Activated naive CD8-positive, alpha-beta T cell treated with anti-CD3 and anti-CD28 coated beads, Interleukin-2, amount 10 ng/mL, durations not matched to agents 7 days and 5 days (primary cell): ENCODE data around the gene SPDYE4. TPM values are rescaled to one million over a fixed set of nuclear protein-coding genes. Genes with fewer than 3 reads are reported as not detected.

Experiments
- ATAC-seq: fragments of 150-1000 bp; cut with Tn5 transposase; one replicate; pipeline ENCODE4 v1.10.0; 2021; ENCODE audit warnings: low read depth, moderate library complexity
- POLR2A ChIA-PET: fragments of 350-600 bp; sonication (Branson Sonifier 250); formaldehyde crosslinking; loops from one replicate; lab custom pipeline; 2021; ENCODE audit warnings: antibody characterized with exemption; lab: Charles Lee
- DNase-seq: peaks from one replicate; pipeline ENCODE4 v3.0.0; 2021
- H3K27ac Mint-ChIP-seq: one replicate; pipeline ENCODE4 v1.8.0; 2022; ENCODE audit warnings: mild to moderate bottlenecking, mixed read lengths
- H3K27me3 Mint-ChIP-seq: one replicate; pipeline ENCODE4 v1.8.0; 2022; ENCODE audit warnings: mild to moderate bottlenecking, moderate library complexity, mixed read lengths
- H3K36me3 Mint-ChIP-seq: one replicate; pipeline ENCODE4 v1.8.0; 2021; ENCODE audit warnings: mild to moderate bottlenecking, mixed read lengths
- H3K4me1 Mint-ChIP-seq: one replicate; pipeline ENCODE4 v1.8.0; 2021; ENCODE audit warnings: mixed read lengths
- H3K4me3 Mint-ChIP-seq: one replicate; pipeline ENCODE4 v1.8.0; 2022; ENCODE audit warnings: mild to moderate bottlenecking, moderate library complexity, mixed read lengths
- H3K9me3 Mint-ChIP-seq: one replicate; pipeline ENCODE4 v1.8.0; 2021; ENCODE audit warnings: mixed read lengths
- total RNA-seq, 2 experiments: library from RNA; stranded (reverse); gene quantifications; one replicate each; pipeline ENCODE4 v1.2.3, GENCODE V29; 2021

The SPDYE4 gene
- total RNA-seq, 2 experiments from 2014 or later = not detected

- DNase-seq (no peak), ATAC-seq (no peak)
- Mint-ChIP-seq H3K9me3 (no peaks in the 10 kb centered on the region), H3K36me3 (no peaks in the 10 kb centered on the region), H3K4me3 (no peak overlapping the region), H3K27ac (no peak overlapping the region), H3K4me1 (no peaks in the 10 kb centered on the region), H3K27me3 (peaks cover 24% of the 10 kb centered on the region)
- POLR2A ChIA-PET = no interaction called here
These were observed 50.9 kb downstream of the SPDYE4 start for GRCh38 chr17:8707332-8708024.

- ATAC-seq (no peak), DNase-seq (no peak)
- POLR2A ChIA-PET = no interaction called here
- Mint-ChIP-seq H3K27ac (no peak overlapping the region), H3K36me3 (no peaks in the 10 kb centered on the region), H3K4me1 (no peaks in the 10 kb centered on the region), H3K27me3 (peaks cover 22% of the 10 kb centered on the region), H3K4me3 (no peak overlapping the region), H3K9me3 (no peaks in the 10 kb centered on the region)
These were observed 51.9 kb downstream of the SPDYE4 start for GRCh38 chr17:8706431-8706830.

- no peak overlapping the region for H3K27ac Mint-ChIP-seq
- H3K36me3 Mint-ChIP-seq = no peaks in the 10 kb centered on the region
- H3K27me3 Mint-ChIP-seq = peaks cover 26% of the 10 kb centered on the region
- H3K9me3 Mint-ChIP-seq = no peaks in the 10 kb centered on the region
- no peak for DNase-seq
- H3K4me3 Mint-ChIP-seq = no peak overlapping the region
- no peaks in the 10 kb centered on the region for H3K4me1 Mint-ChIP-seq
- no peak for ATAC-seq
- POLR2A ChIA-PET = no interaction called here
These were observed 52.9 kb downstream of the SPDYE4 start for GRCh38 chr17:8705427-8705826.

- no peak overlapping the region for H3K27ac Mint-ChIP-seq
These were observed 55.3 kb downstream of the SPDYE4 start for GRCh38 chr17:8703001-8703400.

GRCh38 chr17:8701754-8702153, 56.6 kb downstream of the SPDYE4 start:
- POLR2A ChIA-PET = no interaction called here
- DNase-seq = no peak
- Mint-ChIP-seq H3K27me3 (peaks cover 32% of the 10 kb centered on the region), H3K9me3 (no peaks in the 10 kb centered on the region), H3K4me1 (no peaks in the 10 kb centered on the region), H3K36me3 (no peaks in the 10 kb centered on the region), H3K4me3 (no peak overlapping the region), H3K27ac (no peak overlapping the region)
- ATAC-seq = no peak

More at GRCh38 chr17:8703001-8703400, 55.3 kb downstream of the SPDYE4 start:
- Mint-ChIP-seq H3K9me3 (no peaks in the 10 kb centered on the region), H3K27me3 (peaks cover 32% of the 10 kb centered on the region), H3K36me3 (no peaks in the 10 kb centered on the region), H3K4me3 (no peak overlapping the region), H3K4me1 (no peaks in the 10 kb centered on the region)
- POLR2A ChIA-PET = no interaction called here
- DNase-seq (no peak), ATAC-seq (no peak)

GRCh38 chr17:8701221-8701620, 57.1 kb downstream of the SPDYE4 start:
- Mint-ChIP-seq H3K4me3 (no peak overlapping the region), H3K4me1 (no peaks in the 10 kb centered on the region), H3K9me3 (no peaks in the 10 kb centered on the region), H3K27ac (no peak overlapping the region), H3K36me3 (no peaks in the 10 kb centered on the region), H3K27me3 (peaks cover 28% of the 10 kb centered on the region)
- POLR2A ChIA-PET = no interaction called here
- ATAC-seq (no peak), DNase-seq (no peak)

Other genes with a start within 250 kb of the SPDYE4 start
- gene MYH10, start 127.8 kb downstream of the SPDYE4 start, total RNA-seq = 10 to 100 TPM; 12.8 to 14.4 TPM
- gene CCDC42, start 13.7 kb downstream of the SPDYE4 start, total RNA-seq = 1 to 10 TPM in 1 of 2 experiments, under 1 TPM in 1; 0.51 to 1.1 TPM
- under 1 TPM; 0.94 to 0.97 TPM for gene MFSD6L, start 40.8 kb upstream of the SPDYE4 start, total RNA-seq
- 10 to 100 TPM; 15.8 to 18.5 TPM for gene PIK3R6, start 109.1 kb upstream of the SPDYE4 start, total RNA-seq
- gene PIK3R5, start 207.2 kb upstream of the SPDYE4 start, total RNA-seq = 10 to 100 TPM; 81.4 to 84.0 TPM